ENCODE data around the gene CDH4.

DNA sequence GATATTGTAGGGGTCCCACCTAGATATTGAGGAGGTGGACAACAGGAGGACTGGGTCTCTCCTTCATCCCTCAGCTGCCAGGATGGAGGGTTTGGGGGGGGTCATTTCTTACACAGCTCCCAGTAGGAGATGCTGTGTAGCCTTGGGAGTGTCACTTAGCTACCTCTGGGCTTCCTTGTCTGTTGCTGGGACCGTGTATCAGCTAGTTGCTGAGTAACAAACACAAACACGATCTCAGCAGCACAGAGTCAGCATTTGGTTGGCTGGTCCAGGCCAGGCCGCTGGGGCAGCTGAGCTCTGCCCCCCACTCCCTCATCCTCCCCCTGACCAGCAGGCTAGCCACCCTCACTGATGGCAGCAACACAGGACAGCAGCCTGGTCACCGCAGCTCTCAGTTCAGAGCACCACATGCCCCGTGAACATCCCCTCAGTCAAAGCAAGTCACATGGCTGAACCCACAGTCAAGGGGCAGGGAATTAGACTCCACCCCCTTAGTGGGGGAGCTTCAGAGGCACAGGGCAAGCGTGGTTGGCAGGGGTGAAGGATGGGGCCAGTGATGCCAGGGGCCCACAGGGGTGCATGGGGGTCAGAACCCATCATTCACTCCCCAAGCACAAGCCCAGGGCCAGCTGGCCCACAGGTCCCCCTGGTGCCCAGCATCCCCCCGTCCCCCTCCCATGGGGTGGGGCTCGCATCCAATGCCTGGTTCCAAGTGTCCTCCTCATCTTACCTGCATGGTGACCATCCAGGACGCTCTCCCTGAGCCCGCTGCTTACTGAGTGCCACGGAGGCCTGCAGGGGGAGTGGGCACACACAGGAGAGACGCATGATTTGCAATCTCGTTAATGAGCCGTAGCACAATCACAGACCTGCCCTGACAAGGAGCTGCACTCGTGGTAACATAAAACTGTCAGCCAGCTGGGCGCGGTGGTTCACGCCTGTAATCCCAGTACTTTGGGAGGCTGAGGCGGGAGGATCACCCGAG lies 701.3 kb downstream of the CDH4 start:
- TF ChIP-seq POLR2AphosphoS5 (IDR thresholded peaks at IDR 0.05; ENCODE audit: low read depth, low read length) = no peak
- TF ChIP-seq TAF1 (IDR thresholded peaks at IDR 0.05; ENCODE audit: borderline replicate concordance, insufficient read depth, low read length) = no peak
- TF ChIP-seq REST (IDR thresholded peaks at IDR 0.05; ENCODE audit: insufficient read depth in 1 of 2, low read depth in 2 of 2, low read length in 2 of 2) = no peak; a peak in 1 of 4 replicates

Data from PFSK-1 (cell line).